Transverse colon (tissue), 4 donors: ENCODE data around the gene ZWILCH. TPM values are rescaled to one million over a fixed set of nuclear protein-coding genes. Genes with fewer than 3 reads are reported as not detected.

Experiments
- DNase-seq: peaks from one replicate; pipeline ENCODE4 v3.0.0-alpha.2; 2019
- H3K27ac ChIP-seq, 4 donors: fragments of 200-600 bp; sonication (generic); 2 replicates each; pipeline ENCODE4 v1.5.1; 2016 to 2018; ENCODE audit warnings: inconsistent platforms in 4 of 4
- H3K27me3 ChIP-seq: fragments of 200-600 bp; sonication (generic); 2 replicates; pipeline ENCODE4 v1.5.1; 2017; ENCODE audit warnings: inconsistent platforms
- H3K36me3 ChIP-seq, 4 donors: fragments of 200-600 bp; sonication (generic); 2 replicates each; pipeline ENCODE4 v1.5.1; 2017 to 2019; ENCODE audit warnings: inconsistent platforms in 4 of 4
- H3K4me1 ChIP-seq, 4 donors: fragments of 200-600 bp; sonication (generic); 2 replicates each; pipeline ENCODE4 v1.5.1; 2017 to 2020; ENCODE audit warnings: inconsistent platforms in 4 of 4
- H3K4me3 ChIP-seq, 4 donors: fragments of 200-600 bp; sonication (generic); 1 replicate in 1 of 4; 2 replicates in 3 of 4; pipeline versions ENCODE4 v1.5.1 to v1.6.1; 2017 to 2019; ENCODE audit warnings: inconsistent platforms in 4 of 4
- H3K9me3 ChIP-seq, 2 donors: fragments of 200-600 bp; sonication (generic); 2 replicates each; pipeline ENCODE4 v1.5.1; 2017 to 2019; ENCODE audit warnings: inconsistent platforms in 2 of 2
- CTCF ChIP-seq, 5 experiments: fragments of 200-600 bp in 3 of 5; fragments of 450-650 bp in 2 of 5; sonication (generic) in 3 of 5; IDR thresholded peaks; 1 replicate in 2 of 5; 2 replicates in 3 of 5; pipeline ENCODE4 v1.5.1; 2016 to 2017; ENCODE audit warnings: antibody characterized with exemption in 5 of 5, inconsistent platforms in 3 of 5, mild to moderate bottlenecking in 2 of 5, moderate library complexity in 1 of 5
- EP300 ChIP-seq: sonication (generic); formaldehyde crosslinking; IDR thresholded peaks from one replicate; pipeline ENCODE4 v1.6.1; 2017; ENCODE audit warnings: antibody characterized with exemption, low read depth
- POLR2A ChIP-seq: fragments of 450-650 bp; IDR thresholded peaks from one replicate; pipeline ENCODE4 v1.6.1; 2016; ENCODE audit warnings: antibody characterized with exemption, mild to moderate bottlenecking, moderate library complexity
- POLR2AphosphoS5 ChIP-seq, 3 donors: sonication (generic); formaldehyde crosslinking; IDR thresholded peaks; one replicate each; pipeline ENCODE4 v1.6.1; 2016; ENCODE audit warnings: antibody characterized with exemption in 3 of 3
- WGBS, 2 donors: methylation state at CpG; one replicate each; pipeline ENCODE4 v1.1.5; 2018; ENCODE audit warnings: low coverage in 1 of 2; 5-methylcytosine and 5-hydroxymethylcytosine counted together
- in situ Hi-C, 4 donors: fragments of 200-750 bp; cut with MboI; loops; one replicate each; pipeline versions ENCODE4 v1.15.0 to v1.15.1; 2017; ENCODE audit warnings: low sequenced_read_pairs in 3 of 4, low pct_ligation_motif_present in 1 of 4, low pct_unique_long_range_greater_than_20kb in 1 of 4
- intact Hi-C: fragments of 100-400 bp; cut with DNase I; formaldehyde crosslinking; loops from one replicate; pipeline ENCODE4 v1.15.1; 2023; ENCODE audit warnings: low total_unique reads
- total RNA-seq, 4 donors: library from RNA; depleted of rRNA; stranded (reverse); fragments of >200 nt; gene quantifications; one replicate each; pipeline ENCODE4 v1.1.0, GENCODE V29; 2016

Gene ZWILCH
- total RNA-seq, 4 donors from 2014 or later: 1.9 to 6.8 (median 4.4) TPM

DNA sequence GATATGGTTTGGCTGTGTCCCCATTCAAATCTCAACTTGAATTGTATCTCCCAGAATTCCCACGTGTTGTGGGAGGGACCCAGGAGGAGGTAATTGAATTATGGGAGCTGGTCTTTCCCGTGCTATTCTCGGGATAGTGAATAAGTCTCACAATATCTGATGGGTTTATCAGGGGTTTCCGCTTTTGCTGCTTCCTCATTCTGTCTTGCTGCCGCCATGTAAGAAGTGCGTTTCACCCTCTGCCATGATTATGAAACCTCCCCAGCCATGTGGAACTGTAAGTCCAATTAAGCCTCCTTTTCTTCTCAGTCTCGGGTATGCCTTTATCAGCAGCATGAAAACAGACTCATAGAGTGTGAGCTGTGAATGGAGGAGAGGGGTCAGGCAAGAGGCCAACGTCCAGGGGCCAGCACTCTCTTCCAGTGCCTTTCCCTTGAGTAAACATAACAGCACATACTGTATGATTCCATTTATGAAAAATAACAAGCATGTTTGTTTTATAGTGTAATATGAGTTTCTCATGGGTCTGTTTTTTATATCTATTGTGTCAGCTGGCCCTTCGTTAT, 76.9 kb downstream of the ZWILCH start:
- no peak overlapping the region for H3K4me3 ChIP-seq
- TF ChIP-seq EP300 (no peak), CTCF (IDR thresholded peaks at IDR 0.05) (no peak), POLR2A (no peak), POLR2AphosphoS5 (IDR thresholded peaks at IDR 0.05) (no peak)
- in situ Hi-C loops (no loop called here), intact Hi-C loops (no loop called here)
- no peak for DNase-seq
- no peak overlapping the region for H3K27ac ChIP-seq
- H3K27me3 ChIP-seq: peaks cover 7% of the 10 kb centered on the region
- H3K9me3 ChIP-seq: no peaks in the 10 kb centered on the region
- H3K36me3 ChIP-seq: no peaks in the 10 kb centered on the region
- WGBS, 2 donors: 79 to 86% methylated on average over 9 of the region's 9 CpGs
- H3K4me1 ChIP-seq: no peaks in the 10 kb centered on the region

GRCh38 chr15:66586155-66586976, 81.2 kb downstream of the ZWILCH start:
- Histone ChIP-seq H3K27me3 (peaks cover 11% of the 10 kb centered on the region), H3K4me3 (no peak overlapping the region), H3K4me1 (no peaks in the 10 kb centered on the region), H3K36me3 (no peaks in the 10 kb centered on the region), H3K27ac (no peak overlapping the region), H3K9me3 (no peaks in the 10 kb centered on the region)
- TF ChIP-seq POLR2AphosphoS5 (IDR thresholded peaks at IDR 0.05) (no peak), CTCF (IDR thresholded peaks at IDR 0.05) (no peak), EP300 (no peak), POLR2A (no peak)
- in situ Hi-C loops: no loop called here
- 80% methylated on average over 17 of the region's 17 CpGs; no CpG with 5 or more reads in 1 of the 2 donors for WGBS, 2 donors
- intact Hi-C loops: no loop called here
- no peak for DNase-seq

GRCh38 chr15:66587020-66587419, 81.9 kb downstream of the ZWILCH start:
- Histone ChIP-seq H3K36me3 (no peaks in the 10 kb centered on the region), H3K27ac (no peak overlapping the region), H3K4me1 (no peaks in the 10 kb centered on the region), H3K27me3 (peaks cover 11% of the 10 kb centered on the region), H3K4me3 (no peak overlapping the region), H3K9me3 (no peaks in the 10 kb centered on the region)
- in situ Hi-C loops (no loop called here), intact Hi-C loops (no loop called here)
- DNase-seq: no peak
- TF ChIP-seq POLR2A (no peak), CTCF (IDR thresholded peaks at IDR 0.05) (no peak), EP300 (no peak), POLR2AphosphoS5 (IDR thresholded peaks at IDR 0.05) (no peak)

DNA sequence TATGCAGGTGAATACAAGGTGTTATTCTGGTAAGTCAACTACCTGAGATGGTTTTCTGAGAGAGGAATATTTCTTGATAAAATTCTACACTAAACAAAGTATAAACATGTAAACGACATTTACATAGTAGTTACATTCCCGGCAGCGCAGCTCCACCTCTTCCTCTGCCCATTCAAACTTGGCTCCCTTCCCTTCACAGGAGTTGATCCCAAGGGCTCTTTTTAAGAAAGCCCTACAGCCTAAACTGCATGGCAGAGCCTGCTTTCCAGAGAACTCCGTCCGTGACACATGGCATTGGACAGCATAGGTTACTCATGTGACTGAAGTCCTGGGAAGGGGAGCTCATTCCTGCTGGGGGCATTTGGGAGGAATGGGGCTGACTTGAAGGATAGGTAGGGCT, 82.6 kb downstream of the ZWILCH start:
- DNase-seq: no peak
- TF ChIP-seq POLR2AphosphoS5 (IDR thresholded peaks at IDR 0.05): no peak
- TF ChIP-seq EP300: no peak
- TF ChIP-seq CTCF (IDR thresholded peaks at IDR 0.05): no peak
- TF ChIP-seq POLR2A: no peak
- Histone ChIP-seq H3K4me1 (no peaks in the 10 kb centered on the region), H3K27me3 (peaks cover 11% of the 10 kb centered on the region), H3K27ac (no peak overlapping the region), H3K9me3 (no peaks in the 10 kb centered on the region), H3K4me3 (no peak overlapping the region), H3K36me3 (no peaks in the 10 kb centered on the region)
- in situ Hi-C loops: no loop called here
- intact Hi-C loops: no loop called here
- WGBS, 2 donors: 45 to 54% methylated on average over 3 to 5 of the region's 5 CpGs
